H9 (cell line): ENCODE results near the gene SNX7. TPM values are rescaled to one million over a fixed set of nuclear protein-coding genes. Genes with fewer than 3 reads are reported as not detected.

Source experiments
- DNase-seq: peaks from one replicate; pipeline ENCODE4 v3.0.0-alpha.2; 2017
- H2AFZ ChIP-seq: one replicate; pipeline ENCODE4 v1.6.1; 2013; ENCODE audit warnings: mild to moderate bottlenecking, low read length, control low read depth, moderate library complexity
- H2AK5ac ChIP-seq: 2 replicates; pipeline ENCODE4 v1.6.1; 2013; ENCODE audit warnings: low read length, control low read depth, mixed read lengths; ENCODE audit not compliant: insufficient read length
- H2BK120ac ChIP-seq: one replicate; pipeline ENCODE4 v1.6.1; 2013; ENCODE audit warnings: low read depth, mild to moderate bottlenecking, low read length, control low read depth, inconsistent platforms; ENCODE audit not compliant: poor library complexity, severe bottlenecking
- H2BK12ac ChIP-seq: 2 replicates; pipeline ENCODE4 v1.6.1; 2013; ENCODE audit warnings: low read length, control low read depth, mixed read lengths, low read depth; ENCODE audit not compliant: insufficient read length
- H2BK15ac ChIP-seq: 2 replicates; pipeline ENCODE4 v1.6.1; 2013; ENCODE audit warnings: low read depth, low read length, control low read depth
- H2BK20ac ChIP-seq: one replicate; pipeline ENCODE4 v1.6.1; 2013; ENCODE audit warnings: low read depth, mild to moderate bottlenecking, low read length, control low read depth, inconsistent platforms; ENCODE audit not compliant: poor library complexity, severe bottlenecking
- H2BK5ac ChIP-seq: 2 replicates; pipeline ENCODE4 v1.6.1; 2013; ENCODE audit warnings: low read length, control low read depth, mixed read lengths; ENCODE audit not compliant: insufficient read length
- H3K14ac ChIP-seq: 2 replicates; pipeline ENCODE4 v1.6.1; 2013; ENCODE audit warnings: low read length, control low read depth; ENCODE audit not compliant: insufficient read depth
- H3K18ac ChIP-seq: 2 replicates; pipeline ENCODE4 v1.6.1; 2013; ENCODE audit warnings: low read depth, mild to moderate bottlenecking, mixed read lengths, low read length, control low read depth; ENCODE audit not compliant: insufficient read length
- H3K23ac ChIP-seq: 2 replicates; pipeline ENCODE4 v1.6.1; 2013; ENCODE audit warnings: low read length, control low read depth, mixed read lengths, low read depth; ENCODE audit not compliant: insufficient read length
- H3K23me2 ChIP-seq: 2 replicates; pipeline ENCODE4 v1.6.1; 2013; ENCODE audit warnings: low read depth, mild to moderate bottlenecking, mixed read lengths, low read length, control low read depth; ENCODE audit not compliant: insufficient read length, poor library complexity, severe bottlenecking
- H3K27ac ChIP-seq: 2 replicates; pipeline ENCODE4 v1.5.1; 2013; ENCODE audit warnings: low read length, control low read depth, mixed read lengths, low read depth; ENCODE audit not compliant: insufficient read length
- H3K27me3 ChIP-seq: 2 replicates; pipeline ENCODE4 v1.6.1; 2013; ENCODE audit warnings: low read length, control low read depth, inconsistent platforms; ENCODE audit not compliant: insufficient read depth
- H3K4ac ChIP-seq: 2 replicates; pipeline ENCODE4 v1.6.1; 2013; ENCODE audit warnings: low read depth, mild to moderate bottlenecking, control low read depth, inconsistent platforms, low read length, moderate library complexity
- H3K4me1 ChIP-seq: 2 replicates; pipeline ENCODE4 v1.6.1; 2013; ENCODE audit warnings: low read length, control low read depth, inconsistent platforms; ENCODE audit not compliant: insufficient read depth
- H3K4me2 ChIP-seq: 2 replicates; pipeline ENCODE4 v1.6.1; 2013; ENCODE audit warnings: low read length, control low read depth, mixed read lengths; ENCODE audit not compliant: insufficient read length, insufficient read depth
- H3K56ac ChIP-seq: 2 replicates; pipeline ENCODE4 v1.6.1; 2013; ENCODE audit warnings: low read depth, mild to moderate bottlenecking, mixed read lengths, low read length, control low read depth; ENCODE audit not compliant: insufficient read length
- H3K79me1 ChIP-seq: 2 replicates; pipeline ENCODE4 v1.6.1; 2013; ENCODE audit warnings: low read depth, mild to moderate bottlenecking, moderate library complexity, low read length, control low read depth, inconsistent platforms; ENCODE audit not compliant: insufficient read depth, poor library complexity, severe bottlenecking
- H3K79me2 ChIP-seq: 2 replicates; pipeline ENCODE4 v1.6.1; 2013; ENCODE audit warnings: low read length, control low read depth, inconsistent platforms; ENCODE audit not compliant: insufficient read depth
- H3K9ac ChIP-seq: 2 replicates; pipeline ENCODE4 v1.6.1; 2013; ENCODE audit warnings: low read length, control low read depth, mixed read lengths; ENCODE audit not compliant: insufficient read length; ENCODE audit errors: extremely low read depth
- H3K9me3 ChIP-seq: one replicate; pipeline ENCODE4 v1.6.1; 2013; ENCODE audit warnings: low read depth, low read length, inconsistent platforms; ENCODE audit not compliant: control insufficient read depth
- H3T11ph ChIP-seq: one replicate; pipeline ENCODE4 v1.6.1; 2013; ENCODE audit warnings: mild to moderate bottlenecking, low read length, control low read depth, inconsistent platforms
- H4K20me1 ChIP-seq: one replicate; pipeline ENCODE4 v1.6.1; 2013; ENCODE audit not compliant: control insufficient read depth, insufficient read length, insufficient read depth
- H4K5ac ChIP-seq: 2 replicates; pipeline ENCODE4 v1.6.1; 2013; ENCODE audit warnings: low read depth, mild to moderate bottlenecking, mixed read lengths, low read length, control low read depth; ENCODE audit not compliant: insufficient read length
- H4K8ac ChIP-seq: replicated peaks from 2 replicates; pipeline ENCODE4 v1.6.1; 2013; ENCODE audit warnings: low read length, control low read depth, mixed read lengths, low read depth; ENCODE audit not compliant: insufficient read length
- H4K91ac ChIP-seq: 2 replicates; pipeline ENCODE4 v1.6.1; 2013; ENCODE audit warnings: low read depth, mild to moderate bottlenecking, moderate library complexity, mixed read lengths, low read length, control low read depth; ENCODE audit not compliant: insufficient read length
- H3K27ac Mint-ChIP-seq, 3 experiments: 2 replicates in 2 of 3; 3 replicates in 1 of 3; pipeline ENCODE4 v1.8.0; 2020 to 2021; ENCODE audit warnings: mixed read lengths in 3 of 3, mild to moderate bottlenecking in 1 of 3, moderate library complexity in 1 of 3
- H3K27me3 Mint-ChIP-seq: 2 replicates; pipeline ENCODE4 v1.8.0; 2021; ENCODE audit warnings: low read depth, mild to moderate bottlenecking, moderate library complexity, mixed read lengths
- H3K36me3 Mint-ChIP-seq, 3 experiments: 2 replicates in 2 of 3; 3 replicates in 1 of 3; pipeline ENCODE4 v1.8.0; 2020 to 2021; ENCODE audit warnings: low read depth in 3 of 3, mixed read lengths in 3 of 3; ENCODE audit not compliant: insufficient read depth in 1 of 3
- H3K4me1 Mint-ChIP-seq, 2 experiments: 2 replicates each; pipeline ENCODE4 v1.8.0; 2020; ENCODE audit warnings: mixed read lengths in 2 of 2
- H3K4me3 Mint-ChIP-seq, 2 experiments: 2 replicates in 1 of 2; 3 replicates in 1 of 2; pipeline ENCODE4 v1.8.0; 2020 to 2021; ENCODE audit warnings: mild to moderate bottlenecking in 2 of 2, mixed read lengths in 2 of 2, moderate library complexity in 1 of 2
- H3K9me3 Mint-ChIP-seq, 2 experiments: 2 replicates in 1 of 2; 3 replicates in 1 of 2; pipeline ENCODE4 v1.8.0; 2020; ENCODE audit warnings: mild to moderate bottlenecking in 2 of 2, mixed read lengths in 2 of 2, moderate library complexity in 1 of 2
- total RNA-seq: library from RNA; stranded (reverse); gene quantifications from 2 replicates; pipeline ENCODE4 v1.2.1, GENCODE V29; 2021
- TF ChIP-seq, protein P1 (sequence below): fragments of 200-600 bp; sonication (generic); conservative IDR thresholded peaks from 3 replicates; pipeline ENCODE4 v1.8.0; 2021; ENCODE audit warnings: antibody characterized with exemption, mild to moderate bottlenecking

The SNX7 gene
- total RNA-seq, 1 experiment from 2014 or later = 24.7 TPM

DNA sequence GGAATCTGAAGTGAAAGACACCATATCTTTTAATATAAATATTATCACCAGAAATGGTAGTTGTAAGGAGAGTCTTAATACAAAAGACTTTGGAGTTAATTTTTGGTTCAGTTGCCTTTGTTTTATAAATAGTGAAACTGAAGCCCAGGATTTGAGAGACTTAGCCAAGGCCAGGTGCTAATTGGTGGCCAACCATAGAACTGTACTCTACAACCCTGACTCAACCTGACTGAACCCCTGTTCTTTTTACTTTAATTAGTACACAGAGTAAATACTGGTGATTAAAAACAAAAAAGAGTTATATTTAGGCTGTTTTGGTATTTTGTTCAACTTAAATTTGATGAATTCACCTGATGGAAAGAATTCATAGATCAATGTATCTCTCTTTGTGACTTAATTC is 76.3 kb downstream of the SNX7 start:
- Histone ChIP-seq H2BK120ac (no peak overlapping the region), H2BK20ac (no peak overlapping the region), H4K8ac (no peak overlapping the region), H4K20me1 (no peaks in the 10 kb centered on the region), H3K56ac (no peak overlapping the region), H3K23me2 (no peaks in the 10 kb centered on the region), H3K79me1 (no peaks in the 10 kb centered on the region), H3K18ac (no peak overlapping the region), H2BK15ac (no peak overlapping the region), H3K27ac (no peak overlapping the region), H3K4me1 (no peaks in the 10 kb centered on the region), H2AK5ac (no peak overlapping the region), H3T11ph (no peak overlapping the region), H3K14ac (no peak overlapping the region), H3K23ac (no peak overlapping the region), H3K4ac (no peak overlapping the region), H3K9me3 (no peaks in the 10 kb centered on the region), H4K5ac (no peak overlapping the region), H4K91ac (no peak overlapping the region), H2BK5ac (no peak overlapping the region), H3K27me3 (no peaks in the 10 kb centered on the region), H3K9ac (no peak overlapping the region), H2BK12ac (no peak overlapping the region), H2AFZ (no peak overlapping the region), H3K4me2 (no peak overlapping the region), H3K79me2 (no peaks in the 10 kb centered on the region)
- Mint-ChIP-seq H3K27ac (no peak overlapping the region), H3K36me3 (no peaks in the 10 kb centered on the region), H3K9me3 (no peaks in the 10 kb centered on the region), H3K4me1 (peaks cover 0 to 2% of the 10 kb centered on the region in 2 experiments; a peak in 2 of 4 replicates), H3K4me3 (no peak overlapping the region), H3K27me3 (no peaks in the 10 kb centered on the region)
- TF ChIP-seq, protein P1, sequence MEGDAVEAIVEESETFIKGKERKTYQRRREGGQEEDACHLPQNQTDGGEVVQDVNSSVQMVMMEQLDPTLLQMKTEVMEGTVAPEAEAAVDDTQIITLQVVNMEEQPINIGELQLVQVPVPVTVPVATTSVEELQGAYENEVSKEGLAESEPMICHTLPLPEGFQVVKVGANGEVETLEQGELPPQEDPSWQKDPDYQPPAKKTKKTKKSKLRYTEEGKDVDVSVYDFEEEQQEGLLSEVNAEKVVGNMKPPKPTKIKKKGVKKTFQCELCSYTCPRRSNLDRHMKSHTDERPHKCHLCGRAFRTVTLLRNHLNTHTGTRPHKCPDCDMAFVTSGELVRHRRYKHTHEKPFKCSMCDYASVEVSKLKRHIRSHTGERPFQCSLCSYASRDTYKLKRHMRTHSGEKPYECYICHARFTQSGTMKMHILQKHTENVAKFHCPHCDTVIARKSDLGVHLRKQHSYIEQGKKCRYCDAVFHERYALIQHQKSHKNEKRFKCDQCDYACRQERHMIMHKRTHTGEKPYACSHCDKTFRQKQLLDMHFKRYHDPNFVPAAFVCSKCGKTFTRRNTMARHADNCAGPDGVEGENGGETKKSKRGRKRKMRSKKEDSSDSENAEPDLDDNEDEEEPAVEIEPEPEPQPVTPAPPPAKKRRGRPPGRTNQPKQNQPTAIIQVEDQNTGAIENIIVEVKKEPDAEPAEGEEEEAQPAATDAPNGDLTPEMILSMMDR = no peak
- no peak for DNase-seq
